ENCODE data around the gene CTDSPL. TPM values are rescaled to one million over a fixed set of nuclear protein-coding genes. Genes with fewer than 3 reads are reported as not detected.

The CTDSPL gene
- total and polyA plus RNA-seq, 10 of the 15 experiments (the other 5 are each of a cell fraction or from before 2014, with no cell fraction given): 0.05 to 0.51 (median 0.18) TPM; not detected in 6

- CTCF ChIA-PET: interaction anchor here (1.1 to 1.3 kb wide), 2 partner anchors 128 to 145 kb away, joined by 3 read pairs; no protein-coding TSS in a partner anchor
- intact Hi-C loops (cut with micrococcal nuclease; ENCODE audit: unreplicated experiment) (no loop called here), in situ Hi-C loops (cut with MboI) (no loop called here)
- Histone ChIP-seq H2AFZ (ENCODE audit: control insufficient read depth, low read depth, low read length) (no peak overlapping the region), H3K79me2 (ENCODE audit: control insufficient read depth, insufficient read depth, low read length) (no peaks in the 10 kb centered on the region), H3K4me2 (ENCODE audit: control insufficient read depth, insufficient read depth) (no peak overlapping the region), H3K9ac (ENCODE audit: control insufficient read depth, insufficient read depth, low read length) (no peak overlapping the region), H3K27ac (ENCODE audit: control insufficient read depth, insufficient read depth) (no peak overlapping the region), H3K9me3 (replicated peaks; ENCODE audit: control insufficient read depth, insufficient read depth, low read length) (no peaks in the 10 kb centered on the region), H3K36me3 (ENCODE audit: control insufficient read depth in 2 of 2, insufficient read depth in 2 of 2, low read length in 1 of 2) (no peaks in the 10 kb centered on the region), H4K20me1 (ENCODE audit: control insufficient read depth, insufficient read depth) (no peaks in the 10 kb centered on the region), H3K4me3 (no peak overlapping the region), H3K4me1 (ENCODE audit: control insufficient read depth, insufficient read depth, low read length) (no peaks in the 10 kb centered on the region), H3K27me3 (replicated peaks in 1 of 2; ENCODE audit: control insufficient read depth in 2 of 2, insufficient read depth in 2 of 2, low read length in 1 of 2) (no peaks in the 10 kb centered on the region)
- SMC1A ChIA-PET (ENCODE audit: uncharacterized antibody, unreplicated experiment): interaction anchor here (1.2 kb wide), 1 partner anchor 116 kb away, joined by 9 read pairs; no protein-coding TSS in a partner anchor
- FAIRE-seq (no peak), DNase-seq (ENCODE audit: low read depth, low spot score) (no peak), ATAC-seq (no peak)
- 0% methylated on average over 1 of the region's 1 CpG for WGBS (ENCODE audit: insufficient coverage, insufficient replicate concordance, low lambda C conversion rate, missing lambda C conversion rate)
- BruUV-seq (replicated peaks): no TSS peak
- POLR2A ChIA-PET: no interaction called here
- RAD21 ChIA-PET (ENCODE audit: unreplicated experiment): interaction anchor here (6.1 kb wide), 1 partner anchor 113 kb away, joined by 111 read pairs; no protein-coding TSS in a partner anchor
- no peak for TF ChIP-seq SREBF2 (IDR thresholded peaks at IDR 0.05; ENCODE audit: low read length)
These were observed 9.6 kb upstream of the CTDSPL start for GRCh38 chr3:37852097-37852496.

GRCh38 chr3:37852771-37853170 is 8.9 kb upstream of the CTDSPL start:
- Histone ChIP-seq H3K4me3 (no peak overlapping the region), H3K9me3 (replicated peaks; ENCODE audit: control insufficient read depth, insufficient read depth, low read length) (no peaks in the 10 kb centered on the region), H3K4me2 (ENCODE audit: control insufficient read depth, insufficient read depth) (no peak overlapping the region), H4K20me1 (ENCODE audit: control insufficient read depth, insufficient read depth) (no peaks in the 10 kb centered on the region), H3K79me2 (ENCODE audit: control insufficient read depth, insufficient read depth, low read length) (no peaks in the 10 kb centered on the region), H3K27ac (ENCODE audit: control insufficient read depth, insufficient read depth) (no peak overlapping the region), H3K4me1 (ENCODE audit: control insufficient read depth, insufficient read depth, low read length) (no peaks in the 10 kb centered on the region), H3K9ac (ENCODE audit: control insufficient read depth, insufficient read depth, low read length) (no peak overlapping the region), H2AFZ (ENCODE audit: control insufficient read depth, low read depth, low read length) (no peak overlapping the region), H3K27me3 (replicated peaks in 1 of 2; ENCODE audit: control insufficient read depth in 2 of 2, insufficient read depth in 2 of 2, low read length in 1 of 2) (peaks cover 0 to 2% of the 10 kb centered on the region in 2 experiments; a peak in 2 of 4 replicates), H3K36me3 (ENCODE audit: control insufficient read depth in 2 of 2, insufficient read depth in 2 of 2, low read length in 1 of 2) (no peaks in the 10 kb centered on the region)
- RAD21 ChIA-PET (ENCODE audit: unreplicated experiment): interaction anchor here (1.7 to 6.1 kb wide), 2 partner anchors 113 to 119 kb away, joined by 4 to 111 read pairs; no protein-coding TSS in a partner anchor
- in situ Hi-C loops (cut with MboI) (no loop called here), intact Hi-C loops (cut with micrococcal nuclease; ENCODE audit: unreplicated experiment) (no loop called here)
- SMC1A ChIA-PET (ENCODE audit: uncharacterized antibody, unreplicated experiment): interaction anchor here (1.2 kb wide), 1 partner anchor 115 kb away, joined by 9 read pairs; no protein-coding TSS in a partner anchor
- DNase-seq (ENCODE audit: low read depth, low spot score) (no peak), FAIRE-seq (no peak), ATAC-seq (no peak)
- CTCF ChIA-PET: interaction anchor here (0.8 to 4.2 kb wide), 5 partner anchors 56 to 1144 kb away, joined by 3 to 24 read pairs (median 3); no protein-coding TSS in a partner anchor
- POLR2A ChIA-PET: no interaction called here
- BruUV-seq (replicated peaks): no TSS peak
- WGBS (ENCODE audit: insufficient coverage, insufficient replicate concordance, low lambda C conversion rate, missing lambda C conversion rate): 64% methylated on average over 1 of the region's 1 CpG
- TF ChIP-seq POU2F2 (IDR thresholded peaks at IDR 0.05; ENCODE audit: borderline replicate concordance, low read depth, low read length) (no peak), KLF5 (IDR thresholded peaks at IDR 0.05; ENCODE audit: partially characterized antibody) (no peak), RAD51 (IDR thresholded peaks at IDR 0.05) (no peak), NBN (IDR thresholded peaks at IDR 0.05) (no peak), POLR2AphosphoS2 (IDR thresholded peaks at IDR 0.05; ENCODE audit: low read depth, low read length) (no peak), FOXK2 (IDR thresholded peaks at IDR 0.05) (no peak), BCL11A (IDR thresholded peaks at IDR 0.05; ENCODE audit: low read depth, low read length) (no peak), CREB1 (IDR thresholded peaks at IDR 0.05; ENCODE audit: low read depth) (no peak), MLLT1 (IDR thresholded peaks at IDR 0.05) (no peak), POLR2A (IDR thresholded peaks at IDR 0.05; ENCODE audit: low read depth, low read length) (no peak), TAF1 (IDR thresholded peaks at IDR 0.05; ENCODE audit: borderline replicate concordance, low read depth, low read length) (no peak), BACH1 (IDR thresholded peaks at IDR 0.05; ENCODE audit: borderline replicate concordance) (no peak), RELB (IDR thresholded peaks at IDR 0.05; ENCODE audit: low read depth) (no peak), STAT3 (IDR thresholded peaks at IDR 0.05; ENCODE audit: low read depth, low read length) (no peak), STAT1 (conservative IDR thresholded peaks at IDR 0.05) (no peak), CHD1 (IDR thresholded peaks at IDR 0.05; ENCODE audit: low read depth, low read length) (no peak)

Data from GM12878 (cell line).